ENCODE data around the gene RAP1GAP. TPM values are rescaled to one million over a fixed set of nuclear protein-coding genes. Genes with fewer than 3 reads are reported as not detected.

Gene RAP1GAP
- total and polyA plus RNA-seq, 9 of the 15 experiments (the other 6 are each of a cell fraction or from before 2014, with no cell fraction given): 0.29 to 30.2 (median 19.2) TPM

DNA sequence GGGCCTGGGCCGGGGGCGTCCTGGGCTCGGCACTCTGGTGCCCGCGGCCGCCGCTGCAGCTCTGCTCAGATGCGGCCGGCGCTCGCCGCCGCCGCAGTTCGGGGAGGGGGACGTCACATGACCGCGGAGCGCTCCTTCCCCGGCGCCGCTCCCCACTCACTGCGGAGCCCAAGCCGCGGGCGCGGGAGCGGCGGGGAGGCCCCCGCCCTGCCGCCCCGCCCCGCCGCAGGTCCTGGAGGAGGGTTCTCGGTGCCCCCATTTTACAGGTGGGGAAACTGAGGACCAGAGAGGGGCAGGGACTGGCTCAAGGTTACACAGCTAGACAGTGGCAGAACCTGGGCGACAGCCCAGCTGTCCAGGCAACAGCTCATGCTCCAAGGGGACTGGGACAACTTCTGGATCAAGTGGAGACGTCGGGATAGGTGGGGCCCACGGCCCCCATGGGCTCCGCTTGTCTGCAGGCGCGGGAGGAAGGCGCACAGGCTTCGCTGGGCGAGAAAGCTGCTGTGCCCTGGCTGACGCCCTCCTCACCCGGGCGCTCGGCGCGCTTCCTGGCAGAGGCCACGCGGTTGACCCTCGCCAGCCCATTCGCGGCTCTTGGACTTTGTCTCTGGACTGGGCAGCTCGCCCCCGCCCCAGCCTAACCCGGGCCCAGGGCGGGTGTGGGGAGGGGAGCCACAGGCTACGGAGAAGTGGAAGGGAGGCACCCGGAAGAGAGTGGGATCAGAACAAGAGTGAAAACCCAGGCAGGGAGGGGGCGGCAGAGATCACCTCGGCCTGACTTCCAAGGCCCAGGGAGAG lies at the start of gene RAP1GAP (continued):
- TF ChIP-seq ATF2 (CRISPR knock-in tag; IDR thresholded peaks at IDR 0.05): no peak
- TF ChIP-seq CBFA2T3 (IDR thresholded peaks at IDR 0.05): no peak
- no peak for TF ChIP-seq STAT5B (CRISPR knock-in tag; IDR thresholded peaks at IDR 0.05)
- no peak for TF ChIP-seq ZFP30 (CRISPR knock-in tag; IDR thresholded peaks at IDR 0.05; ENCODE audit: borderline replicate concordance)
- TF ChIP-seq HDAC1 (IDR thresholded peaks at IDR 0.05): peak in 1 of 2 experiments; percentile 60; a peak in 2 of 4 replicates
- peak; percentile 54; the same call in 1 of the 2 replicates for TF ChIP-seq CEBPG (CRISPR knock-in tag; IDR thresholded peaks at IDR 0.05)
- TF ChIP-seq CEBPG (tag; conservative IDR thresholded peaks at IDR 0.05 in 1 of 2, IDR thresholded peaks at IDR 0.05 in 1 of 2): no peak
- no peak for TF ChIP-seq ZNF253 (CRISPR knock-in tag; conservative IDR thresholded peaks at IDR 0.05)
- no peak for TF ChIP-seq SNIP1 (IDR thresholded peaks at IDR 0.05; ENCODE audit: low read depth)
- peak; percentile 68 for TF ChIP-seq BHLHE40 (IDR thresholded peaks at IDR 0.05; ENCODE audit: low read length)
- no peak for TF ChIP-seq CAMTA2 (CRISPR knock-in tag; conservative IDR thresholded peaks at IDR 0.05)
- TF ChIP-seq ELF1 (tag; IDR thresholded peaks at IDR 0.05): peak; percentile 93
- no peak for TF ChIP-seq SRSF1 (IDR thresholded peaks at IDR 0.05; ENCODE audit: low read depth, low read length)
- no peak for TF ChIP-seq PTRF (tag; IDR thresholded peaks at IDR 0.05)
- no peak for TF ChIP-seq BRF2 (IDR thresholded peaks at IDR 0.05; ENCODE audit: borderline replicate concordance, insufficient read depth, insufficient read length)
- TF ChIP-seq NR0B1 (IDR thresholded peaks at IDR 0.05; ENCODE audit: partially characterized antibody): no peak
- TF ChIP-seq RBM14 (IDR thresholded peaks at IDR 0.05; ENCODE audit: borderline replicate concordance, insufficient read depth, low read depth, low read length): no peak
- TF ChIP-seq FOXJ3 (CRISPR knock-in tag; IDR thresholded peaks at IDR 0.05): no peak
- TF ChIP-seq ZZZ3 (IDR thresholded peaks at IDR 0.05): no peak
- TF ChIP-seq KDM5B (IDR thresholded peaks at IDR 0.05; ENCODE audit: insufficient replicate concordance, low read depth, low read length): peak; percentile 45
- TF ChIP-seq MBD2 (IDR thresholded peaks at IDR 0.05; ENCODE audit: borderline replicate concordance, low read depth): no peak

Measured in K562 (cell line).